Fibroblast of mammary gland (primary cell): ENCODE data around the gene PRR23B.

Experiments
- DNase-seq: peaks from one replicate; pipeline ENCODE4 v3.0.0-alpha.2; 2010; ENCODE audit warnings: low read depth
- H3K4me3 ChIP-seq: 2 replicates; pipeline ENCODE4 v1.5.1; 2011; ENCODE audit warnings: low read depth, mild to moderate bottlenecking, low read length, moderate library complexity; ENCODE audit not compliant: control insufficient read depth
- CTCF ChIP-seq: conservative IDR thresholded peaks from 2 replicates; pipeline ENCODE4 v1.5.1; 2011; ENCODE audit warnings: low read depth, low read length, inconsistent platforms; ENCODE audit not compliant: control insufficient read depth, insufficient read depth

Gene PRR23B

DNA sequence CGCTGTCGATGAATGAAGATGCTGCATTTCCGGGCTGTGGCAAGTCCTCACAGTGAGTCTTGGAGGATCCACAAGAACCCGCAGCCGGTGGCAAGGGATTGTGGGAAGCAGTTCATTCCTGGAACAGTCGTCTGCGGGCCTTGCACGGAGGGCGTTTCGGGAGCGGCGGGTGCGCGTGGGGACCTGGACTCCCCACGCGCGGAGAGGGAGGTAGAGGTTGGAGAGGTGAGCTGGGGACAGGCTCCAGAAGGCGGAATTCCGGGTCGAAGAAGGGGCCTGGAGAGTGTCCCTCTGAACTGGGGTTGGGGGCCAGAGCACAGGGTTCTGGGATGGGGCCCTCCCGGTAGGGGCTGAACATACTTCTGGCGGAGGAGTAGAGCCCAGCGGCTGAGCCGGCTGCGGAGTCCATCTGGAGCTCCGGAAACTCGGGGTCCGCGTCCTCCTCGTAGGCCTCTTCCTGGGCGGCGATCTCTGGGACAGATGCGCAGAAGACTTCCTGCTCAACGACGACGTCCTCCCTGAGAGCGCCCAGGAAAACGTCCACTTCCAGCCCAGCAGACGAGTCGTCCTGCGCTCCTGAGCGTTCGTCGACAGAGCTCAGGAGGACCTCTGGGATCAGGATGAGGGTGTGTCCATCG is 15.3 kb downstream of the PRR23B start:
- no peak overlapping the region for H3K4me3 ChIP-seq
- TF ChIP-seq CTCF = no peak
- no peak for DNase-seq

GRCh38 chr3:138995706-138996105 is 25.0 kb downstream of the PRR23B start:
- H3K4me3 ChIP-seq = no peak overlapping the region
- DNase-seq = no peak
- no peak for TF ChIP-seq CTCF

DNA sequence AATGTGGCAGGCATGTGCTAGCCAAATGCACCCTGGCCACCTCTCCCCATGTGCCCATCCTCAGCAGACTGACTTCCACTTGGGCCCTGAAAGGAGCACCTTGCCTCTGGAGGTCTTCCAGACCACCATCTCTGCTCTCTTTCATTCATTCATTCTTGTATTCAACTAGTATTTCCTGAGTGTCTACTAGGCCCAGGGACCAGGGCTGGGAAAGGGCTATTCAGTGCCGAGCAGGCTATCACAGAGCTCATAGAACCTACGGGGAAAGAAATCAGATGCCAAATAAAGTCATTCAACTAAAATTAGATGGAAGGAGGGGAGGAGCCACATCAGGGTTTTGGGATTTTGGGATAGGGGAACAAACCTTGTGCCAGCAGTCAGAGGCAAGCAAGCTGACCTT is 33.5 kb downstream of the PRR23B start:
- no peak for DNase-seq
- no peak overlapping the region for H3K4me3 ChIP-seq
- TF ChIP-seq CTCF = no peak

GRCh38 chr3:138985932-138986331 is 34.8 kb downstream of the PRR23B start:
- no peak for DNase-seq
- no peak overlapping the region for H3K4me3 ChIP-seq
- TF ChIP-seq CTCF = no peak

- no peak for DNase-seq
- no peak for TF ChIP-seq CTCF
- H3K4me3 ChIP-seq = no peak overlapping the region
These were observed 35.9 kb downstream of the PRR23B start for GRCh38 chr3:138984816-138985215.

GRCh38 chr3:138976047-138976446 is 44.7 kb downstream of the PRR23B start:
- TF ChIP-seq CTCF = no peak
- H3K4me3 ChIP-seq = no peak overlapping the region
- no peak for DNase-seq

GRCh38 chr3:138975351-138975750 is 45.4 kb downstream of the PRR23B start:
- TF ChIP-seq CTCF = no peak
- DNase-seq = no peak
- no peak overlapping the region for H3K4me3 ChIP-seq
